Stomach (tissue), 4 donors: ENCODE data around the gene KRTAP10-10.

ENCODE experiments used
- CTCF ChIP-seq, 7 experiments: fragments of 450-650 bp in 4 of 7; fragments of 200-600 bp in 3 of 7; sonication (generic) in 3 of 7; IDR thresholded peaks; one replicate each; pipeline ENCODE4 v1.5.1; 2016 to 2019; ENCODE audit warnings: antibody characterized with exemption in 7 of 7, control low read depth in 2 of 7, mild to moderate bottlenecking in 1 of 7
- EP300 ChIP-seq: sonication (generic); formaldehyde crosslinking; IDR thresholded peaks from one replicate; pipeline ENCODE4 v1.6.1; 2017; ENCODE audit warnings: antibody characterized with exemption
- POLR2A ChIP-seq, 4 donors: fragments of 450-650 bp; IDR thresholded peaks; one replicate each; pipeline ENCODE4 v1.6.1; 2016; ENCODE audit warnings: antibody characterized with exemption in 4 of 4, control low read depth in 2 of 4, mild to moderate bottlenecking in 1 of 4, moderate library complexity in 1 of 4
- POLR2AphosphoS5 ChIP-seq, 3 donors: sonication (generic); formaldehyde crosslinking; IDR thresholded peaks; one replicate each; pipeline ENCODE4 v1.6.1; 2016; ENCODE audit warnings: antibody characterized with exemption in 3 of 3

DNA sequence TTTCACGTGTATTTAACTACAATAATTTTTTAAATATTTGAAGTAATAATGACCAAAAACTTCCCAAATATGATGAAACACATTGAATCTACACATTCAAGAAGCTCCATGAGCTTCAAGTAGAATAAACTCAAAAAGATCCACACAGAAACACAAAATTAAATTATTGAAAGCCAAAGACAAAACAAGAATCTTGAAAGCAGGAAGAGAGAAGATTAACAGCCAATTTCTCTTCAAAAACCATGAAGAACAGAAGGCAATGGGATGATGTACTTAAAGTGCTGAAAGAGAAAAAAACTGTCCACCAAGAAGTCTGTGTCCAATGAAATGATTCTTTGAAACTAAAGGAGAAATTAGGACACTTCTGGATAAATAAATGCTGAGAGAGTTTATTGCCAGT, 5.1 kb upstream of the KRTAP10-10 start:
- no peak for TF ChIP-seq CTCF (IDR thresholded peaks at IDR 0.05)
- no peak for TF ChIP-seq EP300
- no peak for TF ChIP-seq POLR2A (IDR thresholded peaks at IDR 0.05)
- TF ChIP-seq POLR2AphosphoS5 (IDR thresholded peaks at IDR 0.05), result no peak
